Parathyroid adenoma (tissue), 2 donors: ENCODE data around the gene EMD.
A peak's percentile ranks its signal among the peaks of the same experiment; 100 is the strongest.

Experiments
- H2AFZ ChIP-seq: fragments of 300-600 bp; sonication (generic); one replicate; pipeline ENCODE4 v1.7.0; 2017; ENCODE audit warnings: antibody characterized with exemption, mild to moderate bottlenecking
- H3K27ac ChIP-seq: fragments of 300-600 bp; sonication (generic); one replicate; pipeline ENCODE4 v1.7.0; 2017
- H3K27me3 ChIP-seq: fragments of 300-600 bp; sonication (generic); one replicate; pipeline ENCODE4 v1.7.0; 2017; ENCODE audit warnings: low read length; ENCODE audit not compliant: control insufficient read depth, insufficient read depth
- H3K36me3 ChIP-seq: fragments of 300-600 bp; sonication (generic); one replicate; pipeline ENCODE4 v1.7.0; 2017; ENCODE audit warnings: low read length; ENCODE audit not compliant: control insufficient read depth, insufficient read depth
- H3K4me1 ChIP-seq: fragments of 300-600 bp; sonication (generic); one replicate; pipeline ENCODE4 v1.7.0; 2017; ENCODE audit warnings: control low read depth
- H3K4me2 ChIP-seq: fragments of 300-600 bp; sonication (generic); one replicate; pipeline ENCODE4 v1.7.0; 2017; ENCODE audit warnings: low read length
- H3K4me3 ChIP-seq: fragments of 300-600 bp; sonication (generic); one replicate; pipeline ENCODE4 v1.7.0; 2017; ENCODE audit warnings: low read depth, low read length
- H3K79me2 ChIP-seq: fragments of 300-600 bp; sonication (generic); one replicate; pipeline ENCODE4 v1.7.0; 2017; ENCODE audit warnings: control low read depth
- H3K9ac ChIP-seq: fragments of 300-600 bp; sonication (generic); one replicate; pipeline ENCODE4 v1.7.0; 2017; ENCODE audit warnings: mild to moderate bottlenecking
- H3K9me3 ChIP-seq: fragments of 300-600 bp; sonication (generic); one replicate; pipeline ENCODE4 v1.7.0; 2017; ENCODE audit warnings: low read length; ENCODE audit not compliant: control insufficient read depth
- CTCF ChIP-seq: fragments of 300-600 bp; sonication (generic); IDR thresholded peaks from one replicate; pipeline ENCODE4 v1.7.0; 2017; ENCODE audit warnings: antibody characterized with exemption, mild to moderate bottlenecking
- donor health status: primary hyperparathyroidism.

Gene EMD

GRCh38 chrX:154419688-154420401, 40.8 kb downstream of the EMD start:
- Histone ChIP-seq H3K9me3 (no peaks in the 10 kb centered on the region), H3K79me2 (no peaks in the 10 kb centered on the region), H3K27ac (no peak overlapping the region), H3K4me2 (no peak overlapping the region), H3K36me3 (no peaks in the 10 kb centered on the region), H3K27me3 (no peaks in the 10 kb centered on the region), H2AFZ (no peak overlapping the region), H3K9ac (no peak overlapping the region), H3K4me3 (no peak overlapping the region), H3K4me1 (no peaks in the 10 kb centered on the region)
- no peak for TF ChIP-seq CTCF

GRCh38 chrX:154420402-154420756, 41.3 kb downstream of the EMD start:
- no peaks in the 10 kb centered on the region for H3K27me3 ChIP-seq
- no peak overlapping the region for H3K27ac ChIP-seq
- H3K4me1 ChIP-seq: no peaks in the 10 kb centered on the region
- no peaks in the 10 kb centered on the region for H3K79me2 ChIP-seq
- TF ChIP-seq CTCF: no peak
- H3K36me3 ChIP-seq: no peaks in the 10 kb centered on the region
- H3K4me3 ChIP-seq: no peak overlapping the region
- no peak overlapping the region for H3K9ac ChIP-seq
- no peaks in the 10 kb centered on the region for H3K9me3 ChIP-seq
- no peak overlapping the region for H2AFZ ChIP-seq
- H3K4me2 ChIP-seq: no peak overlapping the region

GRCh38 chrX:154426916-154427770, 48.0 kb downstream of the EMD start:
- Histone ChIP-seq H3K27ac (no peak overlapping the region), H2AFZ (no peak overlapping the region), H3K4me3 (no peak overlapping the region), H3K4me1 (peaks cover 4% of the 10 kb centered on the region), H3K4me2 (no peak overlapping the region), H3K27me3 (no peaks in the 10 kb centered on the region), H3K79me2 (peaks cover 2% of the 10 kb centered on the region), H3K9ac (no peak overlapping the region), H3K9me3 (no peaks in the 10 kb centered on the region), H3K36me3 (no peaks in the 10 kb centered on the region)
- TF ChIP-seq CTCF: no peak

- H3K9ac ChIP-seq: no peak within 1 kb of the TSS
- H2AFZ ChIP-seq: peak within 1 kb of the TSS; percentile 83
- TF ChIP-seq CTCF: no peak
- peak within 1 kb of the TSS; percentile 75 for H3K27ac ChIP-seq
- H3K27me3 ChIP-seq: no peaks in the 10 kb centered on the region
- no peaks in the 10 kb centered on the region for H3K36me3 ChIP-seq
- H3K4me3 ChIP-seq: peak within 1 kb of the TSS; percentile 70
- H3K9me3 ChIP-seq: no peaks in the 10 kb centered on the region
- H3K4me2 ChIP-seq: peak within 1 kb of the TSS; percentile 64
- H3K4me1 ChIP-seq: peaks cover 4% of the 10 kb centered on the region
- peaks cover 2% of the 10 kb centered on the region for H3K79me2 ChIP-seq
Measured at GRCh38 chrX:154428176-154429171, 49.4 kb downstream of the EMD start, which contains the start of gene ATP6AP1. Gene ATP6AP1, plus strand, starts transcription at chrX:154428677. Its CDS starts 16 bp downstream, at chrX:154428693.
